NB4 (cell line): ENCODE measurements around the gene PIK3R4.

Experiments
- DNase-seq: peaks from one replicate; pipeline ENCODE4 v3.0.0; 2010; ENCODE audit warnings: low read depth
- H3K4me3 ChIP-seq: one replicate; pipeline ENCODE4 v1.5.1; 2011; ENCODE audit warnings: mild to moderate bottlenecking, low read depth, low read length, moderate library complexity
- CTCF ChIP-seq: IDR thresholded peaks from one replicate; pipeline ENCODE4 v1.5.1; 2012; ENCODE audit warnings: low read depth, low read length
- MYC ChIP-seq: IDR thresholded peaks from 2 replicates; pipeline ENCODE4 v1.6.1; 2011; ENCODE audit warnings: low read depth, low read length
- POLR2A ChIP-seq: IDR thresholded peaks from 2 replicates; pipeline ENCODE4 v1.6.1; 2011; ENCODE audit warnings: mild to moderate bottlenecking; ENCODE audit not compliant: insufficient read length; ENCODE audit errors: extremely low read depth
- TF ChIP-seq, protein P1 (sequence below): IDR thresholded peaks from 2 replicates; pipeline ENCODE4 v1.6.1; 2011; ENCODE audit warnings: low read depth, low read length

Gene PIK3R4

DNA sequence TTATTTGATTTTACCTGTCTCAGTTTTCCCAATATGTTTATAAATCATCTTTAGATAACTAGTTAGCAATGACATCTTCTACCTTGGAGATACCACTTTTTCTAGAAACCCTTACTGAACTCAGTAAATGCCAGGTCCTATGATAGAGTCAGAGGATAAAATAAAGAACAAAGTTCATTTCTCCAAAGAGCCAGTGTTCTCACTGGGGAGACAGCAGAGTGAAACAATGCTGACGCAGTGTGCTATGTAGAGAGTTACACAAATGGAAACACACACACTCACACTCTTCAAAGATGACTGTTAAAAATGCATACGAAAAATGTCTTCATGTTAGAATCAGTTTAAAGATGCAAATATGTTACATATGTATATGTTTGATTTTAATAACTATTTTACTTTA lies 111.3 kb downstream of the PIK3R4 start:
- no peak overlapping the region for H3K4me3 ChIP-seq
- TF ChIP-seq, protein P1, sequence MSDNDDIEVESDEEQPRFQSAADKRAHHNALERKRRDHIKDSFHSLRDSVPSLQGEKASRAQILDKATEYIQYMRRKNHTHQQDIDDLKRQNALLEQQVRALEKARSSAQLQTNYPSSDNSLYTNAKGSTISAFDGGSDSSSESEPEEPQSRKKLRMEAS: no peak
- TF ChIP-seq CTCF: no peak
- TF ChIP-seq MYC: no peak
- no peak for TF ChIP-seq POLR2A
- DNase-seq: no peak
